ENCODE measurements around the gene PPP2R5E.

The PPP2R5E gene

DNA sequence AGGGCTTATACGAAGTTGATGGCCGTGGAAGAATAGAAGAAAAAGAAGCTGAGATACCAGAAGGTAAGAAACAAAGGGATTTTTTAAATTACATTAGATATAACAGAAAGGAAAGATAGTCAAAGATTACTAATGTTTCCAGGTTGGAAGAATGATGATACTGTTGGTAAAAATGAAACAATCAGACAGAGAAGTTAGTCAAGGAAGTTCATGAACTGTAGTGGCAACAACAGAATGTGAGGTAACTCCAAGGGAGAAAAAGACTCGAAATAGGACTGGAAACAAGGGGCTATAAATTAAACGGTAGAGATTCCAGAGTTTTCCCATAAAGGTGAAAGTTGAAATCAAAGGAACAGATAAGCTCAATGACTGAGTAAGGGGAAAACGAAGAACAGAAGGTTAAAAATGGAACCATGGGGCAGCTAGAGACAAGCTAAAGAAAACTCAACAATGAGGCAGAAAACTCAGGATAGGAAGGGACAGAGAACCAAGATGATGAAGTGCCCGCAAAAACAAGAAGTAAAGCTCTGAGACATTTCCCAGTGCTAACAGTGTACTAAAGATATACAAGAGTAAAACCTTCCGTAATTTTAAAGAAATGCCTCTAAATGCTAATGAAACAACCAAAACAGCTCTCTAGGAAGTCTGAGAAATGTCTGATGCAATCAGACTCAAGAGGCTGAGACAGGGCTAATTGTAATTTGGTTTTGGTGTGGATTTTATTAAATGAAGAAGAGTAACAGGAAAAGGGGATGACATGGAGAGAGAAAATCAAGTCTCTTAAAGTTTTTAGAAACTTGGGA, 70.0 kb downstream of the PPP2R5E start:
- peak in 1 of 2 experiments; percentile 20 for DNase-seq (ENCODE audit: low read depth in 2 of 2)

DNA sequence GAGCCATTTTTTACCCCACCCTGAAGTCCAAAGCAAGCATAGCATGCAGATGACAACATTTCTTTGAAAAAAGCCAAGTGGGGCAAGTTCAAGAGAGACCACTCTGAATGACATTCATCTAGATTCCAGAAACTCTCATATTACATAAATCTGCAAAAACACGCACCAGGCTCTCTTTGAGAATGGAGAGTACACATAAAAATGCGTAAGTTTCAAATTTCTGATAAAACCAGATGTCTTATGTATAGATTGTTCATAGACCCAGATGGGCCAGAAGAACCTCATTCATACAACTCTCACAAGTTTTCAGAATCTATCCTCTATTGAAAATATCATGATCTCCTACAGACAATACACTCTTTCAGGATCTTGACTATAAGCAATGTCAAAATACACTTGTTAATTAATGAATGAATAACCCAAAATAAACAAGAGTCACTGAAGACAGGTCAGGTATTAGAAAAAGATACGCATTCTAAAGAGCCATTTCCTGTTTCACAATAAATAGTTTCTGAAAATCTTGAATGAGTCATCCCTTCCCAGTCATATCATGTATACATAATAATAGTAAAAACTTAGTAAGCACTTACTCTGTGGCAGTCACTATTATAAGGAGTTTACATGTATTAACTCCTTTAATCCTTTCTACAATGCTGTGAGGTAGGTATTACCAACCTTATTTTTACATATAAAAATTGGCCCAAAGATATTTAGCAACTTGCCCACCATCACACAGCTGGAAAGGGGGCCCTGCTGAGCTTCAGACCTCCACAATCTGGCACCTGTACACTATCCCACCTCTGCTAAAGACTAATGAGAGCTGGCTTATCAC, 72.0 kb downstream of the PPP2R5E start:
- peak; percentile 61 to 63 for DNase-seq (ENCODE audit: low read depth in 2 of 2)

DNA sequence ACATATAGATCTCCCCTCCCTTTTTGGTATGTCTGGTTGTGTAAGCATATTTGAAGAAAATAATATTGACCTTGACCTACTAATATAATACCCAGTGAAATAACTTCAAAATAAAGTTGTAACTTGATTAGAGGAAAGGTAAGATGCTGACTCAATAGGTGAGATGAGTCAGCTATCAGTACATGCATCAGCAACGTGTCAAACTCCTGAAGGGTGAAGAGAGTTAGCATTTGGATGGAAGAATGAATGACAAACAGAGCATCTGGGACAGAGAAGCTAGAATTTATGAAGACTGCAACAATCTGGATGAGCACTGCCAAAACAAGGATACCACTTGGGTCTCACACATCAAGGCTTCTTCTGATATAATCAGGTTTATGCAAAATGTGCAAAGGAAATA, 74.9 kb downstream of the PPP2R5E start:
- no peak for DNase-seq (ENCODE audit: low read depth in 2 of 2)

DNA sequence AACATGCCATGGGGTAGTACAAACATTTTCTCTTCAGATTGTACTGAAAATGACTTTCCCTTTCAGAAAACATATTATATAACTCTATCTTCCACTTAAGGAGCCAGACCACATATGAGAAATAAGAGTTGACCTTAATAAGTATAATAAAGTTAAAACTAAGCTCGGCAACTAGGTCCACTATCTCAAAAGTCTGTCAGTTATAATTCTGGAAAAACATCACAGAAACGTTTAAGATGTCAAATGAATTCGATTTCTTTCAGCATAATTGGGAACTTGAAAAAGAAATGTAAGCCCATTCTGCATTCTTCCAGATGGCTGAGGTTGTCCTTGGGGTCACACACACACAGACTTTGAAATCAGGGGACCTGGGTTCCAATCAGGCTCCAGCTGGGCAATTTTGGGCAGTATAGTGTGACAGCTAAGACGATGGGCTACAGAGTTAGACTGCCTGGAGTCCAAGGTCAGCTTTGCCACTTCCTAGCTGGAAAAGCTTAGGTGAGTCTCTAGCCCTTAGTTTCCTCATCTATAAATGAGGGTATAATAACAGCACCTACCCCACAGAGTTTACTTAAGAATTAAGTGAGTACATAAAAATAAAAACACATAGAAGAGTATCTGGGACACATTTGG, 75.6 kb downstream of the PPP2R5E start:
- no peak for DNase-seq (ENCODE audit: low read depth in 2 of 2)

DNA sequence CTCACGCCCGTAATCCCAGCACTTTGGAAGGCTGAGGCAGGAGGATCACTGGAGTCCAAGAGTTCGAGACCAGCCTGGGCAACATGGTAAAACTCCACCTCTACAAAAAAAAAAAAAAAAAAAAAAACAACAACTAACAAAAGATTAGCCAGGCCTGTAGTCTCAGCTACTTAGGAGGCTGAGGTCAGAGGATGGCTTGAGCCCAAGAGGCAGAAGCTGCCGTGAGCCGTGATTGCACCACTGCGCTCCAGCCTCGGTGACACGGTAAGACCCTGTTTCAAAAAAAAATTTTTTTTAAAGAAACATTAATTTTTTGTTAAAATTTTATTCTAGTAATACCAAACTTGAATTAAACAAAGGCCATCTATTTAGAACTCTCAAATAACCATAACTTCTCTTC, 77.8 kb downstream of the PPP2R5E start:
- no peak for DNase-seq (ENCODE audit: low read depth in 2 of 2)

DNA sequence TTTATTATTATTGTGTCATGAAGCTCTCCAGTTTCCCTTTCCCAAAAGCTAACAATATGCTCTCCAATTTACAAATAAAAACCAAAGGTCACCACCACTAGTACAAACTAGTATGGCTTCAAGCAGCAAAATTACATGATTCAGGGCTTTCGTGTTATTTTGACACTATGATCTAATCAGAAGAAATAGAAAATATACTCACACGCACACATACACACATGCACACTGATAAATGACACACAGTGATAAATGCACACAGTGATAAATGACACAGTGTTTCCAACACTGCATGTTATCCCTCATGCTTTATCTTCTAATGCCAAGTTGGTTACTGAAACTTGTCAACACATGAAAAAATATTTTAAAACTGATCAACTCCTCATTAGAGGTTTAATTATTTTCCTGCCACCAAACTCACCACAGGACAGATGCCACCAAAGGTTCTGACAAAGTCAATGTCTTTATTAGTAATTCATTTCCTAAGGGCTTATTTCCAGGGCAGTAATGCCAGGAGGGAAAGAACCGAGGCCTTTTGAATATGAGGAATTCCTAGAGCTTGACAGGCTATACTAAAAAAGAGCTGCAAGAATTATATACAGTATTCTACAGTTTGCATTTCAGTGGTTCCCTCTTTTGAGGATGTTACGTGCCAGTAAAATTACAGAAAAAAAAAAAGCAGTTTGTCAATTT, 82.4 kb downstream of the PPP2R5E start:
- no peak for DNase-seq (ENCODE audit: low read depth in 2 of 2)

DNA sequence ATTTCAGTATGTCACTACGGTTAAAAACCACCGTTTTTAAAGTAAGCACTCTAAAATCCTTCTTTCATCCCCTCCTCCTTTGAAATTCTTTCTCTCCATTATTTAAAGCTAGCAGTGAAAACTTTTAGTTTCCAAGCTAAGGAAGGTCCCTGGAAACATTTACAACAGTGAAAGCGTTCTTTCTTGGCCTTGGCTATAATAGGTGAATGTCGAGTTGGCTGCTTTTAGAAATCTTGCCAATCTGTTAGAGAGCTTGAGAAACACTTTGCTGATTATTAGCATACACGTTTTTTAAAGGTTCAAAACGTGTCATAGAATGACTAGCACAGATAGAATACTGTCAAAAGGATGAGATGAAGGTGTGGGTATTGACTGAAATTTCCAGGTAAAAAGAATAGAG, 83.4 kb downstream of the PPP2R5E start:
- DNase-seq (ENCODE audit: low read depth in 2 of 2) = no peak

DNA sequence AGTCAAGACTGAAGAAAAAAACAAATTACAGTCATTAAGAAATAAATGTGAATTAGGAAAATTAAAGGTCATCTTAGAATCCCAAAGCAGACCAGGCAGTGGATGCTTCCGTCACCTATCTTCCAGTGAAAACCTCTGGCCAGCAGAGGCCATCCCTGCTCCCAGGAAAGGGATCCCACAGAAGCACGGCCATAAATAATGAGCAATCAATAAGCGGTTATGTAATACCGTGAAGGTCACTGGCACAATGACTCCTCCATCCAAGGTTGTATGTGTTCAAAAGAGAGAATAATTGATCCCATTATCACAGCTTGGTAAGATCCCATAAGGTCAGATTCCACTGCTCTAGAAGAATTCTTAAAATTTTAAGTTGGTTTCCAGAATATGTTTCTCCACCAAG, 85.7 kb downstream of the PPP2R5E start:
- no peak for DNase-seq (ENCODE audit: low read depth in 2 of 2)

DNA sequence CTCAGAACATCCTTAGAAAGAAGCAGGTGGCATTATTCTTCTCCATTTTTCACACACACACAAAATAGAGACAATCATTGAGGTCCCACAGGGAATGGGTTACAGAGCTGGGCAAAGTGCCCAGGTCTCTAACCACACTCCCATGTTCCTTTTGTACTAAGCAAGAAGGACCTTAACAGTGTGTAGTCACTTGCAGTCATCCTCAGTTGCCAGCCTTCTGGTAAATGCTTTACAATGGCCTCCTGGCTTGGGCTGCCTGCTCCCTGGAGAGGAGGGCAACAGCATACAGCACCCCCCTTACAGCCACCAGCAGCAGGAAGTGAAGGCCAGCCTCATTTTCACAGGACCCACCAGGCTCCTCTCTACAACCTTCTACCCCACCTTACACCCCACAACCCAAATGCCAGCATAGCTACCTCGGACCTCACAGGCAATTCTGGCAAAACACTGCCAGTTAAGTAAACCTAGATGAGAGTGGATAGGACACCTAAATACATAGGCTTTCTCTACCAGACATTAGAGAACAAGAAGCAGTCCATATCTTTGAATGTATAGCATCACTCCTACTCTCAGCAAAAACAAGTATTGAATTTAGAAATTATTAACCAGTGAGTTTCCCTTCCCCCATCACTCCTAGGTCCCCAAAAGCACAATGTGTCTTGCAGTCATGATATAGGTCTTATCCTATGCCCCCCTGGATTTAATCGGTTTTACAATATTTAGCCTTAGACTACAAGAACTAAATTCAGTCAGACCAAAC, 88.1 kb downstream of the PPP2R5E start:
- peak in 1 of 2 experiments; percentile 14 for DNase-seq (ENCODE audit: low read depth in 2 of 2)

DNA sequence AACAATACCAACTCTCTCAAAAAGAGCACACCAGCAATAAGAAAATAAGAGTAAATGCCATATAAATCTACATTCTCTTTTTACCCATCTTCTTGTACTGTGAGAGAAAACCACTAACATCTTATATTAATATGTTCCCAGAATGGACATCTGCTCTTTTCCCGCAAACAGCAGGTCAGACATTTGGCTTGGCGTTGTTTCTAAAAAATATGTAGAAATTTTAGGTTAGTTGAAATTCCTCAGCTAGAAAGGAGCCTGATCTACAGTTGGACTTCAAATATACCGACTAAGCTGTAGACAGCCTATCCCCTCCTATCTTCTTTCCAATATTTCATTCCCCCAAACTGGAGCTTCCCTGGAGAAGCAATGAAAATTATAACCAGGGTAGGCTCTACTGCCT, 88.7 kb downstream of the PPP2R5E start:
- no peak for DNase-seq (ENCODE audit: low read depth in 2 of 2)

DNA sequence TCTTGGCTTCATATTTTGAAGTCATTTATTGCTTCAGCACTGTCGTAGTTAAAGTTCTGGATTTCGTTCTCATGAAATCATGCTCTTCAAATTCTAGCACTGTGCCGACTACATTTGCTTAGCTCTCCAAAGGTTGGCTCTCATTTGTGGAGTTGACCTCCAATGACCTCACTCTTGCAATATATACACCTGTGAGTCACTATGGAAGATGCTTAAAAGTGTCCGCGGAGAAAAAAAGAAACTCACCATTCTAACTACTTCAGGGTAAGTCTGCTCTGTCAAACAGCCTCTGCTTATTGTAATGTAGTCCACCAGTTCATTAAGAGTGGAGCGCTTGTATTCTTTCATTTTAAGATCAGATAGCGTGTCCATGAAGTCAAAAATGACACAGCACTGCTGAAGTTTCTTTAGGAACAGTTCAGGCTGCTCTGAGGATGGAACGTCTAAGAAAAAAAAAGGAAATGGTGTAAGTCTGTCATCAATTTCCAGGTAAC, 89.7 kb downstream of the PPP2R5E start:
- DNase-seq (ENCODE audit: low read depth in 2 of 2) = no peak

DNA sequence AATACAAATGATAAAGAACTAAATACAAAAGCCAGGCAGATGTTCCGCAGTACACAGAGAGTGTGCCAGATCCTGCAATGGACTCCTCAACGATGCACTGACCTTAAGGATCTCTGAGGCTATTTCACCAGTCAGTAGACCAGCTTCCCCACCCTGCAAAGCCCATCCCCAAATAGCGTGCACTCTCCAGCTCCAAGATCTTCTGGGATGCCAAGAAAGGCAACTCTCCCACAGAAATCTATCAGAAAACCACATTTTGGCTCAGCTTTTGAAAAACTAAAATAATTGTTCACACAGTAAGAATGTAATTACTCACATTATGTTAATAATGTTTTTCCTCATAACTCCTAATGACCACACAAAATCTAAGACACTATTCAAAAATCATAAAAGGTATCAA, 90.4 kb downstream of the PPP2R5E start:
- no peak for DNase-seq (ENCODE audit: low read depth in 2 of 2)

DNA sequence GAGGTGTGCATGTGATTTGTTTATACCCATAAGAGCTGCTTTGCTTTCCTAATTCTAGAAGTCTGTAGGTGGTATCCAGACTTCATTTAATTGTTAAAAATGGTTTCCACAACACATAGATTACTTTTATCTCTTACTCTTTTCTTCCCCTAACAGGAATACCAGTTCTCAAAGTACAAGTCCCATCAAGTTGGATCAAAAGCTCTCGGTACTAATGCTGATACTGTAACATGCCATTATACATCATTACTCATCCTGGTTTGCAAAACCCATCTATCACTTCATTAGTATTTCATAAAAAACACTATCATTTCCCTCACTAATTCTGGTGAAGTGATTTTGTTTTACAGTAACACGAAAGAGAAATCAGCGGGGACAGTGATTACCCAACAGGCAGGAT, 94.3 kb downstream of the PPP2R5E start:
- DNase-seq (ENCODE audit: low read depth in 2 of 2) = no peak

DNA sequence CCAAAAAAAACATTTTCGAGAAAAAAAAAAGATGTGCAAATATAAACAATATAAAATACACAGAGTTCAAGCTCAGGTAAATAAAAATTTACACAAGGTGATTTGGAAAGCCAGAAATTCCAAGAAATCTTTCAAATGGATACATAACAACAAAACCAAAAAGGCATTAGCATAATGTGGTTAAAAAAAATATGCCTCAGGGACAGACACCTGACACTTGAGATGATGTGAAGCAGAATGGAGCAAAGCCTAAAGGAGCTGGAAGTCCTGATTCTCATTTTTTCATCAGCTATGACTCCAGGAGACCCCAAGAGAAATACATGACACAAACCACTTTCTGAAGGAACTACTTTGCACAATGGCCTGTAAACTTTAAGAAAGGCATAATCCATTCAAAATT, 98.6 kb downstream of the PPP2R5E start:
- no peak for DNase-seq (ENCODE audit: low read depth in 2 of 2)

DNA sequence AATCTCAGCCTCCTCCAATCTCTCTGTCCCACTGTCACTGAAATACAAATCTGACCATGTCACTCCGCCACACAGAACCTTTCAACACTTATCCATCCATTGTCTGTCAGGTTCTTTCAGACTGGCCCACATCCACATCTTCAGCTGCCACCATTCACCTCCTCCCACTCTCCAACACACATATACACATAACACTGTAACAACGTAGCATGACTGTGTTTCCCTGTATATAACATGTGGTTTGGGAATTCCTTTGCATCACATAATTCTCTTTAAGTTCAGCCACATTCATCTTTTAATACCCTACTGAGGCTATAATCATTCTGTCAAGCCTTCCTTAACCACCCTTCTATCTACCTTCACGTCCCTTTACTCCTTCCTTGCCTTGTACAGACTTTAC, 99.2 kb downstream of the PPP2R5E start:
- DNase-seq (ENCODE audit: low read depth in 2 of 2) = no peak

DNA sequence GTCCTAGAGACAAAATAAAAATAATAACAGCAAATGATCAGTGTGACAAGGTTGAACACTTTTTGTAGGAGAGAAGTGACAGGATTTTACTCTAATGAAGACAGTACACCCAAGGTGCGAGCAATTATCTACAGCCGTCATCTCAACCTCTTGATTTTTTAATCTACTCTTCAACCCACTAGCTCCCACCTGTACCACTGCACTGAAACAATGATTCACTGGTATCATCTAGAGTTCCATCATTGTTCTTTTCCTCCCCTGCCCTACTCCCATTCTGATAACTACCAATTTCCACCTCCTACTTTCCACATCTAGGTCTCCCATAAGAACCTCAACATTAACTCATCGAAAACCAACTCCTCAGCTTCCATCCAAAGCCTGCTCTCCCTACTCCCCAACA, 99.8 kb downstream of the PPP2R5E start:
- DNase-seq (ENCODE audit: low read depth in 2 of 2) = no peak

DNA sequence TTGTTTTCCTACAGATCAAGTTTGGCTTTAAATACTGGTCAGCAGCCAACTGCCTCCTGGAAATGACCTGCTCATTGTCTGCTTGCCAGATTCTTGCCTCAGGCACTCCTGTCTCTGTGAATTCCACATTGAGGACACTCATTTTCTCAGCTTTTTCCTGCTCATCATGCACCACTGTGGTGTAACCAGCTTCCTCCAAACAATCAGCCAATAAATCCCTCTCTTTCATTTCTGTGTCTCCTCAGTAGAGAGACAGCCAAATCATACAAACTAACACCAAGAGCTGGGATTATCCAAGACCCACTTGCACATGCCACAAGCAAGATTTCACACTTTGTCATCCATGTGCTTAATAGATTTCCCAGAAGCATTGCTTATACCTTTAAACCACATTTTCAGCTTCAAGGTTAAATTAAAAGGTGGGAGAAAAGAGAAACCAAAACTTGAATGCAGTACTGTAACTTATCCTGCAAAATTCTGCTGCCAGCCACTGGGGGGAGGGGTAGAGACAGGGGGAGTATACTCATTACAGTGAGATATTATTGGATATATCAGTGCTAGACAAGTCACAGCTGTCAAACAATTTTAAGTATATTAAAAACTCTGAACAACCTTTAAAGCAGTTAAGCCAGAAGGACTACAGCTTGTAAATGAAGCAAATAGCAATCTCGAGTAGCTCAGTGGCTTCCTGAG, 105.0 kb downstream of the PPP2R5E start:
- peak; percentile 93 for DNase-seq (ENCODE audit: low read depth in 2 of 2)

DNA sequence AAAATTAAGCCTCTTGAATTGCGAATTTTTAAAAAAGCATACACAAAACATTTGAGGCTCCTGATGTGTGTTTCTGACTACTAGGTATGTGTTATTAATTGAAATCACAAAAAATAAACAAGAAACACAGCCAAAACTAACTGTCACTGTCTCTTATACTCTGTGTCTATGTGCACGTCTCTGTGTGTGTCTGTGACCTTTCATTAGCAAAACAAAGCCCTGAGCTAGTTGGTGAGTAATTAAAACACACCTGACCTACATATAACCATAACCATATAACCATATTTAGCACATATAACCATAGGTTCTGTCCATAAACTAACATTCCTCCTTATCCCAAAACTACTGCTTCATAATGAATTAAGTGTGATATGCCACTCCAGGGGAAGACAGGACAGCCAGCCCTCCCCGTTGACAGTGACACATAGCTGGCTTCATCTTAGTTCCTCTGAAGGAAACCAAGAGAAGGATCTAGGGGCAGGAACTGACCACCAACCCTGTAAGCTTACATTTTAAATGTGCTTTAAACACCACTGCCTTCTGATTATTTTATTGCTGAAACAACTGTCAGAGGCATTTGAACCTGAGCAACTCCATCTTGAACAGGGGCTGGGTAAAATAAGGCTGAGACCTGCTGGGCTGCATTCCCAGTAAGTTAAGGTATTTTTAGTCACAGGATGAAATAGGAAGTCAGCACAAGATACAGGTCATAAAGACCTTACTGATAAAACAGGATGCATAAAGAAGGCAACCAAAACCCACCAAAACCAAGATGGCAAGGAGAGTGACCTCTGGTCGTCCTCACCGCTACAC, 106.7 kb downstream of the PPP2R5E start:
- DNase-seq (ENCODE audit: low read depth in 2 of 2) = no peak

DNA sequence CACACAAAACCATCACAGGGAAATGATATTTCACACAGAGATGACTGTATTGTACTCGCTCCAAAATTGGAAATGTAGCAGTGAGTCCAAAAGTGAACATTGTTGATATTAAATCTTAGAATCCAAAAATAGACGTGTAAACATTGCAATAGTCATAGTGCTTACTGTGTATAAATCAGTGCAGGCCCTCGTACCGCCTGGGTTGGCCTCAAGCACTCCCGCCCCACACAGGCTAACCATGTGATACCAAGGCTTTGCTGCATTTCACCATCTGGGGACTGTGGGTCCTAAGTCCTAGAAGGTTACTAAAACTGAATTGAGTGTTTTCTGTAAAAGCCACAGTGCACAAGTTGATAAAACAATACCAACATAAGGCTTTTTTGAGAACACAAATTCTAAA, 107.3 kb downstream of the PPP2R5E start:
- peak; percentile 34 to 40 for DNase-seq (ENCODE audit: low read depth in 2 of 2)

DNA sequence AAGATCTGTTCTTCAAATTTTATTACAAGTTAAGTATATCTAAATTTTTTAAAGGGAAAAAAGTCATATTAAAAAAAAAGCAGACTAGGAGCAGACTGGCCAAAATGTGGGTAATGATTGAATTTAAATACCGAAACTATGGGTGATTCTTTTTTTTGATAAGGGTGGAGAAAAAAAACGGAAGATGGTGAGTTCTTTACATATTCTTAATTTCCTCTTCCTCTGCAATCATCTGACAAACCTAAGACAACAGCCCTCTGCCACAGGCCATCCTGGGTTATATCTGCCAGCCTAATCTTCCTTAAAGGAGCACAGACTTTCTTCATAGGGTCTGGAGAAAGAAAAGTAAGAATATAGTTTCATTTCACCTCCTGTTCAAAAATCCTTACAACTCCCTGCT, 108.0 kb downstream of the PPP2R5E start:
- no peak for DNase-seq (ENCODE audit: low read depth in 2 of 2)

Measured in fibroblast of skin of left quadriceps (primary cell).